ENCODE measurements around the gene MED15.
A peak's percentile ranks its signal among the peaks of the same experiment; 100 is the strongest.

The MED15 gene

DNA sequence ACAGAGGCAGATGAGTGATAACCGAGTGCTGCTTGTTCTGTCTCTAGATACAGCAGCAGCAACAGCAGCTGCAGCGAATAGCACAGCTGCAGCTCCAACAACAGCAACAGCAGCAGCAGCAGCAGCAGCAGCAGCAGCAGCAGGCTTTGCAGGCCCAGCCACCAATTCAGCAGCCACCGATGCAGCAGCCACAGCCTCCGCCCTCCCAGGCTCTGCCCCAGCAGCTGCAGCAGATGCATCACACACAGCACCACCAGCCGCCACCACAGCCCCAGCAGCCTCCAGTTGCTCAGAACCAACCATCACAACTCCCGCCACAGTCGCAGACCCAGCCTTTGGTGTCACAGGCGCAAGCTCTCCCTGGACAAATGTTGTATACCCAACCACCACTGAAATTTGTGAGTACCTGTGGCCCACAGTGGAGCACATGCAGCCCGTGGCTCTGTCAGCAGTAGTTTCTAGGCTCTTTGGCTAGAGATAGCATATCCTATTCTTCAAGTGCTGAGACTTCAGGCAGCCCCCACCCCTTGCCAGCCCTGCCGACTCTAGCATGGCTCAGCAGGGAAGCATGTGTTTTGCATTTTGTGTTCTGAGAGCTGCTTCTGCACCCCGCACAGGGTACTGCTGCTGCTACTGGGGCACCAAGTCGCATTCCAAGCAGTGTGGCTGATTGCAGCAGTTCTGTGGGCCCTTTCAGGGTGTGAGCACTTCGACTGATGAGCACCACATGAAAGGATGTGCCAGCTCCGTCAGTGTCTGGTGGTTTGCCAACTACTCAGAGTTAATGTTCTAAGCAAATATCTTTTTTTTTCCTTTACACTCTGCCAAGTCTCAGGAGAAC, 59.2 kb downstream of the MED15 start:
- peaks cover 16% of the 10 kb centered on the region for H3K4me1 ChIP-seq (ENCODE audit: control insufficient read depth, insufficient read depth, low read length, poor library complexity, severe bottlenecking)
- no peak overlapping the region for H3K27ac ChIP-seq (ENCODE audit: low read depth, low read length, severe bottlenecking)
- peaks cover 91% of the 10 kb centered on the region for H3K36me3 ChIP-seq (ENCODE audit: control insufficient read depth, insufficient read depth, low read length)
- WGBS, 2 experiments (ENCODE audit: insufficient coverage in 2 of 2), result 93 to 97% methylated on average over 12 to 13 of the region's 14 CpGs
- no peak overlapping the region for H3K4me3 ChIP-seq (ENCODE audit: extremely low read depth, insufficient read depth, low read length, poor library complexity, severe bottlenecking)
- H3K9me3 ChIP-seq (ENCODE audit: control insufficient read depth, low read length), result no peaks in the 10 kb centered on the region

DNA sequence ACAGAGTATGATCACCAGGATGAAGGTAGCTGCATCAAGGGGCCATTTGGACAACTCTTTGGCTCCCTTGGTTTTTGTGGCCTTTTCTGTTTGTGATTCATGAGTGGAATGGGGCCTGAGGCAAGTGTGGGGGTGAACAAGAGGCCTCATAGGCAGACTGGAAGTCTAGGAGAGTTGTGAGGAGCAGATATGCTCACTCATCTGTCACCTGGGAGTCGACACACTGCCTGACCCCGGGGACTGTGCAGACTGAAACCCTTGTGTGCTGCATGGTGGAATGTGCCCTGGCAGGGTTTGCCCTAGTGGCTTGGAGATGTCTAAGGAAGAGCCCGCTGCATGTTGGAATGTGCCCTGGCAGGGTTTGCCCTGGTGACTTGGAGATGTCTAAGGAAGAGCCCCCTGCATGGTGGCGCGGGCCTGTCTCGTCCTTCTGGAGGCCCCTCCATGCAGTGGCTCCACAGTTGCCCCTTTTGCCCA, 60.0 kb downstream of the MED15 start:
- no peak overlapping the region for H3K27ac ChIP-seq (ENCODE audit: low read depth, low read length, severe bottlenecking)
- peaks cover 16% of the 10 kb centered on the region for H3K4me1 ChIP-seq (ENCODE audit: control insufficient read depth, insufficient read depth, low read length, poor library complexity, severe bottlenecking)
- no peak overlapping the region for H3K4me3 ChIP-seq (ENCODE audit: extremely low read depth, insufficient read depth, low read length, poor library complexity, severe bottlenecking)
- H3K9me3 ChIP-seq (ENCODE audit: control insufficient read depth, low read length), result no peaks in the 10 kb centered on the region
- 90 to 95% methylated on average over 6 of the region's 6 CpGs for WGBS, 2 experiments (ENCODE audit: insufficient coverage in 2 of 2)
- H3K36me3 ChIP-seq (ENCODE audit: control insufficient read depth, insufficient read depth, low read length), result peaks cover 92% of the 10 kb centered on the region

DNA sequence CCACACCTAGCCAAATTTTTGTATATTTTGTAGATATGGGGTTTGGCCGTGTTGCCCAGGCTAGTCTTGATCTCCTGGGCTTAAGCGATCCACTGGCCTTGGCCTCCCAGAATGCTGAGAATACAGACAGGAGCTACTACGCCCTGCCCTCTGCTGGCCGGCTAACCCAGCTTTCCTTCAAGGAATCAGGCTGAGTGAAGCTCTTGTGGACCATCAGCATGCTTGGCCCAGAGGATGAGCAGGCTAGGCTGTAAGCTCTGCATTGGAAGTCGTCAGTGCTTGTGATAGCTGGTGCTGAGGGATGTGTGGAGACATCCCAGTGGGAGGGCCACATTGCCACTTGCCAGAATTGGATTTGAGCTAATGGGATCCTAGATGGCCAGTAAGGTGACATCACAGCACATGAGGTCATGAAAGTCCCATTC, 60.6 kb downstream of the MED15 start:
- WGBS, 2 experiments (ENCODE audit: insufficient coverage in 2 of 2), result 95% methylated on average over 4 of the region's 5 CpGs
- Histone ChIP-seq H3K9me3 (ENCODE audit: control insufficient read depth, low read length) (no peaks in the 10 kb centered on the region), H3K4me3 (ENCODE audit: extremely low read depth, insufficient read depth, low read length, poor library complexity, severe bottlenecking) (no peak overlapping the region), H3K36me3 (ENCODE audit: control insufficient read depth, insufficient read depth, low read length) (peaks cover 92% of the 10 kb centered on the region), H3K27ac (ENCODE audit: low read depth, low read length, severe bottlenecking) (no peak overlapping the region), H3K4me1 (ENCODE audit: control insufficient read depth, insufficient read depth, low read length, poor library complexity, severe bottlenecking) (peaks cover 16% of the 10 kb centered on the region)

DNA sequence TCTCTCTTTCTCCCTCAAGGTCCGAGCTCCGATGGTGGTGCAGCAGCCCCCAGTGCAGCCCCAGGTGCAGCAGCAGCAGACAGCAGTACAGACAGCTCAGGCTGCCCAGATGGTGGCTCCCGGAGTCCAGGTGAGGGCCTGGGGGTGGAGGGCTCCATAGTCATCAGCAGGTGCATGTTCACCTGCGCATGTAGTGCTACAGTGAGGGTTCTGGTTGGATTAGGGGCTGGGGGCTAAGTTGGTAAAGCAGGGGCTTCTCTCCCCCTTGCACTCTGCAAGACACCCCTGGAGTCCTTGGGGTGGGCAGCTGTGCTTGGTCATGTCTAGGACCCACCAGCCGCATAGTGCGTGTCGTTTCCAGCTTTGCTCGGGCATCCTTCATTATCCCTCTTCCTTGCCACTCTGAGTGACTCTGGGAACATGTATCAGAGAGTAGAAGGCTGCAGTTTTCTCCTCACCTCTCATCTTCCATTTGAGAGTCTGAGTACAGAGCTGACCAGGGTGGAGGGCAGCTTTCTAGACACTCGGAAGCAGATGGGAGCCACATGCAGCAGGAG, 61.2 kb downstream of the MED15 start:
- WGBS, 2 experiments (ENCODE audit: insufficient coverage in 2 of 2), result 97 to 98% methylated on average over 3 to 6 of the region's 9 CpGs
- Histone ChIP-seq H3K36me3 (ENCODE audit: control insufficient read depth, insufficient read depth, low read length) (peaks cover 92% of the 10 kb centered on the region), H3K27ac (ENCODE audit: low read depth, low read length, severe bottlenecking) (peak overlapping the region; percentile 55)

DNA sequence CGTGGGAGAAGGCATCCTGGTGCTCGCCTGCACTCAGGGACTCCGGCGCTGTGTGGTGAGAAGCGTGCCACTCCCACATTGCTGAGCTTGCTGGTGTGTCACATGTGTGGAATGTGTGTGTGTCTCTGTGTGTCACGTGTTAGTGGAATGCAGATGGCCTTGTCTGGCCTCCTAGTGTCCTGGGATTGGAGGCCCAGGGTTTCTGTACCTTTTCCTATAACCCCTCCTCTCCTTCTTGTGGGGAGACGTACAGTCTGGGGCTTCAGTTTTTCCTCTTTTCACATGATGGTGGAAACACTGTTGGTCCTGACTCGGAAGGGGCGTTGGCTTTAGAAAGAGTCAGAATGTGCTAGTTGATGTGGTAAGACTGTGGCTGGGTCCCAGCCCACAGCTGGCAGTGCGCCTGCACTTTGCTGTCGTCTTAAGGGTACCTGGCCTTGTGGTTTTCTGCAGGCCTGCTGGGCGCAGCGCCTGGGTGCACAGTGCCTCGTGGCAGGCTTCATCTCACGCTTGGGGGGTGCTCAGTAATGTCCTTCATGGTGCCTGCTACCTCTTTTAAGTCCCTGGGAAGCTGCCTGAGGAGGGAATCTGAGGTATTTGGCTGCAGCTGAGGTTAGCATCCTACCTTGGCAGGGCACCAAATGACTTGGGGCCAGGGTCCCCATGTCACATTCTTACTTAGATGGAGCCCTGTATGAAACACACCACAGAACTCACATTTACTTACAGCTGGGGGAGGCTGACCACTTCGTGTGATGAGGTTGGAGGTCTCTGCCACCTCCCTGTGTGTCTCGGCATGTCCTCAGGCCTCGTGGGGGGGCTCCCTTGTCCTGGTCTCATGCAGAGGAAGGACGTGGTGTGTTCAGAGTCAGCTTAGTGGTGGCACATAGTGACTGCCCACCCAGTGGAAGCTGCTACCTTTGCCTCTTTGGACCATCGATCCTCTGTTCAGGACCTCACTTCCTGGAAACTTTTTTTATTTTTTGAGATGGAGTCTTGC, 61.9 kb downstream of the MED15 start:
- Histone ChIP-seq H3K27ac (ENCODE audit: low read depth, low read length, severe bottlenecking) (peak overlapping the region; percentile 66), H3K4me3 (ENCODE audit: extremely low read depth, insufficient read depth, low read length, poor library complexity, severe bottlenecking) (no peak overlapping the region), H3K9me3 (ENCODE audit: control insufficient read depth, low read length) (no peaks in the 10 kb centered on the region), H3K36me3 (ENCODE audit: control insufficient read depth, insufficient read depth, low read length) (peaks cover 98% of the 10 kb centered on the region), H3K4me1 (ENCODE audit: control insufficient read depth, insufficient read depth, low read length, poor library complexity, severe bottlenecking) (peaks cover 16% of the 10 kb centered on the region)
- 95% methylated on average over 14 to 19 of the region's 20 CpGs for WGBS, 2 experiments (ENCODE audit: insufficient coverage in 2 of 2)

More for the DNA sequence above, 61.2 kb downstream of the MED15 start:
- Histone ChIP-seq H3K9me3 (ENCODE audit: control insufficient read depth, low read length) (no peaks in the 10 kb centered on the region), H3K4me3 (ENCODE audit: extremely low read depth, insufficient read depth, low read length, poor library complexity, severe bottlenecking) (no peak overlapping the region), H3K4me1 (ENCODE audit: control insufficient read depth, insufficient read depth, low read length, poor library complexity, severe bottlenecking) (peaks cover 16% of the 10 kb centered on the region)

DNA sequence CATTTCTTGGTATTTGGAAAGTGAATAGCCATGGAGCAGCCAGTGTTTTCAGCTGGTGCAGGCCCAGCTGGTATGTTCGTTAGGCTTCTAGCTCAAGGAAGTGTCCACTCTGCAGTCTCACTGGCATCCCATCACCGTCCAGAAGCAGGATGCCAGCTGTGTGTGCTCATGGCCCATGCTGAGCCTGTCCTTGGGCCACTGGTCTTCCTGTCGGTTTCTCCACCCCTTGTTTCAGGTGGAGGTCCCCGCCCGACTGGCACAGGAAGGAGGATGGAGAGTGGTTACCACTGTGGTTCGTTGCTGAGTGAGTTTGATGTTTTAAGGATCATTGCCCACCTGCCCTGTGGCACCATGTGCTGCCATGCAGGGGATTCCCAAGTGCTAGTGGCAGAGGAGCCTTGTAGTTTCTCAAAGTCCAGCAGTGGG, 63.7 kb downstream of the MED15 start:
- no peak overlapping the region for H3K27ac ChIP-seq (ENCODE audit: low read depth, low read length, severe bottlenecking)
- peaks cover 98% of the 10 kb centered on the region for H3K36me3 ChIP-seq (ENCODE audit: control insufficient read depth, insufficient read depth, low read length)
- 94 to 96% methylated on average over 6 of the region's 6 CpGs for WGBS, 2 experiments (ENCODE audit: insufficient coverage in 2 of 2)
- H3K4me1 ChIP-seq (ENCODE audit: control insufficient read depth, insufficient read depth, low read length, poor library complexity, severe bottlenecking), result peaks cover 16% of the 10 kb centered on the region
- H3K4me3 ChIP-seq (ENCODE audit: extremely low read depth, insufficient read depth, low read length, poor library complexity, severe bottlenecking), result no peak overlapping the region
- no peaks in the 10 kb centered on the region for H3K9me3 ChIP-seq (ENCODE audit: control insufficient read depth, low read length)

DNA sequence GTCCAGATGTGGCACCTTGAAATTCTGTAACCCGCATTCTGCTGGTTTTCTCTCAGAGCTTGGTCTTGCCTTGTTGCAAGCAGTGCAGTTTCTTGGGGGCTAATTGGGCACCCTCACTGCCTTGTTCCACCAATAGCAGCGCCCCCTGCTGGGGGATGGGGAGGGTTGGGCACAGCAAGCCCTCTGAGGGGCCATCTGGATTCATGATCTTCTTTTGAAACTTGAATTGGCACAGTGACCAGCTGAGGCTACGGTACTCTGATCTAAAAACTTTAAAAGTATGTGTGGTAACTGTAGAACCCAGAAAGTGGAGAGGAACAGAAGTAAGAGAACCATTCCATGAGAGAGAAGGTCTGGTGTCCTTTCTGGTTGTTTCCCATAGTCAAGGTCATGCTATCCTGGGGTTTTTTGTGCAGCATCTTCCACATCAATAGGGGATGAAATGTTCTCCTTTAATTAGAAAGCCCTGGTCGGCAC, 64.2 kb downstream of the MED15 start:
- 90 to 95% methylated on average over 2 to 3 of the region's 4 CpGs for WGBS, 2 experiments (ENCODE audit: insufficient coverage in 2 of 2)
- Histone ChIP-seq H3K36me3 (ENCODE audit: control insufficient read depth, insufficient read depth, low read length) (peaks cover 98% of the 10 kb centered on the region), H3K9me3 (ENCODE audit: control insufficient read depth, low read length) (no peaks in the 10 kb centered on the region), H3K4me3 (ENCODE audit: extremely low read depth, insufficient read depth, low read length, poor library complexity, severe bottlenecking) (no peak overlapping the region), H3K27ac (ENCODE audit: low read depth, low read length, severe bottlenecking) (no peak overlapping the region), H3K4me1 (ENCODE audit: control insufficient read depth, insufficient read depth, low read length, poor library complexity, severe bottlenecking) (peaks cover 16% of the 10 kb centered on the region)

DNA sequence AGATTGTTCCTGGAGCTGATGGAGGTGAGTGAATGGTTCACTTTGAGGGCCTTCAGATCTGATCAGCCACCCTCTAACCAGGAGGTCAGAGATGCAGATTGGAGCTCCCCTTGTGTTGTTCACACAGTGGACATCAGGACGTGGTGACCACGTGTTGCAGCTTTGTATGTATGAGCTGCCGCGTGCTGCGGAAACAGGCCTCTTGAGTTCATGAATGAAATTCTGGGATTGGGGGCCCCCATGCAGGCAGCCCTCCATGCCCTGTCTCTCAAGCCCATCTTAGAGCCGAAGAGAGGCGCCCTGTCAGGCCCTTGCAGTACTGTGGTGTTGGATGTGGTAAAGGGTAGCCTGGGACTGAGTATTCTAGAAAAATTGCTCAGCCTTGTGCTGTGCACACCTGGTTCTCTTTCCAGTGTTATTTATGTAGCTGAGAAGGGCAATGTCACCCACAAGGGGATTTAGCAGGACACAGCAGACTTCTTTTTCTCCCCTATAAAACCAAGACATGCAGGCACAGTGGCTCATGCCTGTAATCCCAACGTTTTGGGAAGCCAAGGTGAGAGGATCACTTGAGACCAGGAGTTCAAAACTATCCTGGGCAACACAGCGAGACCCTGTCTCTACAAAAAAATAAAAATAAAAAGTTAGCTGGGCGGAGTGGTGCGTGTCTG, 64.9 kb downstream of the MED15 start:
- WGBS, 2 experiments (ENCODE audit: insufficient coverage in 2 of 2), result 96 to 97% methylated on average over 8 to 10 of the region's 11 CpGs
- Histone ChIP-seq H3K4me3 (ENCODE audit: extremely low read depth, insufficient read depth, low read length, poor library complexity, severe bottlenecking) (no peak overlapping the region), H3K27ac (ENCODE audit: low read depth, low read length, severe bottlenecking) (no peak overlapping the region), H3K36me3 (ENCODE audit: control insufficient read depth, insufficient read depth, low read length) (peaks cover 97% of the 10 kb centered on the region), H3K9me3 (ENCODE audit: control insufficient read depth, low read length) (no peaks in the 10 kb centered on the region), H3K4me1 (ENCODE audit: control insufficient read depth, insufficient read depth, low read length, poor library complexity, severe bottlenecking) (peaks cover 16% of the 10 kb centered on the region)

DNA sequence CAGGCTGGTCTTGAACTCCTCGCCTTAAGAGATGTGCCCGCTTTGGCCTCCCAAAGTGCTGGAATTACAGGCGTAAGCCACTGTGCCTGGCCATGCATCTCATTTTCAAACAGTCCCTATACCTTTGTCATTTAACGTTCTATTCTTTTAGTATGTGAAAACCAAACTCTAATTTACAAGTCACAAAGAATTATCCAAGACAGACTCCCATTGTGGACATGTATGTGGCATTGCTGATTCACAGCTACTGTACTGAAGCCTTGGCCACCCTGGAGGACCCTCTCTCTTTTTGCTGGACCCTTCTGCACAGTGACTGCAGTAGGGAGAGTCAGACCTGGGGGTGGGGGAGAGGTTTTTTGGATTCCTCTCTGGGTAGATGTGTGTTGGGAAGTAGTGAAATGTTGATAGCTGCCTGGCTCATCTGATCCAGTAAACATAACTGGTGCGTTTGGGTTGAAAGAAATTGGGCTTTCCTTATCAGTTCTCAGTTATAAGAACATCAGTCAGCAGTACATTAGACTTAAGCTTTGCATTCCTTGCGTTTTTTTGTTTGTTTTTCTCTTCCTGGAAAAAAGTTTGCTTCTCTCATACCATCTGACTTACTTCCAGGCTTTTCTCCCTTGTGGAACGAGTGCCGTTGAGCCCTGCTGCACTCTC, 65.9 kb downstream of the MED15 start:
- peaks cover 96% of the 10 kb centered on the region for H3K36me3 ChIP-seq (ENCODE audit: control insufficient read depth, insufficient read depth, low read length)
- 94 to 96% methylated on average over 7 of the region's 8 CpGs for WGBS, 2 experiments (ENCODE audit: insufficient coverage in 2 of 2)
- H3K4me3 ChIP-seq (ENCODE audit: extremely low read depth, insufficient read depth, low read length, poor library complexity, severe bottlenecking), result no peak overlapping the region
- H3K4me1 ChIP-seq (ENCODE audit: control insufficient read depth, insufficient read depth, low read length, poor library complexity, severe bottlenecking), result peaks cover 9% of the 10 kb centered on the region
- H3K9me3 ChIP-seq (ENCODE audit: control insufficient read depth, low read length), result no peaks in the 10 kb centered on the region
- no peak overlapping the region for H3K27ac ChIP-seq (ENCODE audit: low read depth, low read length, severe bottlenecking)
